ENCODE data around the gene TTLL9.

- TF ChIP-seq POLR2AphosphoS5 (IDR thresholded peaks at IDR 0.05; ENCODE audit: borderline replicate concordance, low read depth, low read length) (no peak), EZH2 (IDR thresholded peaks at IDR 0.05) (no peak)
Observed at GRCh38 chr20:31908424-31908823, 38.0 kb downstream of the TTLL9 start.

Measured in SK-N-MC (cell line).